HS-27A (cell line): ENCODE measurements around the gene NQO2.
"Not testable (repeated sequence)": the region's sequence is repeated elsewhere in the genome, so short reads cannot be mapped to it uniquely, and the experiment has no call there.

Source experiments
- DNase-seq: peaks from one replicate; pipeline ENCODE4 v3.0.0-alpha.2; 2012; ENCODE audit warnings: low read depth, missing footprints

NQO2 gene

GRCh38 chr6:3037638-3038365 lies 38.1 kb downstream of the NQO2 start:
- DNase-seq, result no peak

GRCh38 chr6:3039384-3039783 lies 39.7 kb downstream of the NQO2 start:
- DNase-seq, result no peak

- no peak for DNase-seq
Measured at GRCh38 chr6:3041147-3041546, 41.5 kb downstream of the NQO2 start.

- DNase-seq, result no peak
Measured at GRCh38 chr6:3041606-3042005, 41.9 kb downstream of the NQO2 start.

GRCh38 chr6:3045369-3045768 lies 45.7 kb downstream of the NQO2 start:
- DNase-seq, result no peak

GRCh38 chr6:3045777-3046176 lies 46.1 kb downstream of the NQO2 start:
- no peak for DNase-seq

- no peak for DNase-seq
Measured at GRCh38 chr6:3046295-3046694, 46.6 kb downstream of the NQO2 start.

GRCh38 chr6:3048009-3048408 lies 48.3 kb downstream of the NQO2 start:
- DNase-seq, result not testable (repeated sequence)

- no peak for DNase-seq
Measured at GRCh38 chr6:3052481-3053230, 53.0 kb downstream of the NQO2 start.

GRCh38 chr6:3053231-3053508 lies 53.5 kb downstream of the NQO2 start:
- no peak for DNase-seq

- not testable (repeated sequence) for DNase-seq
Measured at GRCh38 chr6:3054229-3055157, 54.8 kb downstream of the NQO2 start.

GRCh38 chr6:3055158-3055499 lies 55.4 kb downstream of the NQO2 start:
- DNase-seq, result not testable (repeated sequence)

- DNase-seq, result no peak
Measured at GRCh38 chr6:3057063-3057770, 57.5 kb downstream of the NQO2 start.

- no peak for DNase-seq
Measured at GRCh38 chr6:3058957-3059356, 59.3 kb downstream of the NQO2 start.

- DNase-seq, result not testable (repeated sequence)
Measured at GRCh38 chr6:3060092-3060491, 60.4 kb downstream of the NQO2 start.

- peak; percentile 68 for DNase-seq
Measured at GRCh38 chr6:3061501-3061941, 61.8 kb downstream of the NQO2 start.

- not testable (repeated sequence) for DNase-seq
Measured at GRCh38 chr6:3063340-3063732, 63.6 kb downstream of the NQO2 start.

GRCh38 chr6:3063733-3064700 lies 64.3 kb downstream of the NQO2 start:
- DNase-seq, result no peak

GRCh38 chr6:3068329-3069214 lies 68.9 kb downstream of the NQO2 start, which contains the start of gene RIPK1:
RIPK1 (plus strand) TSS chr6:3068494; CDS start chr6:3076824, 8,330 bp downstream.
- peak; percentile 36 for DNase-seq
